Glutamatergic neuron (in vitro differentiated cells): ENCODE data around the gene PIPOX. TPM values are rescaled to one million over a fixed set of nuclear protein-coding genes. Genes with fewer than 3 reads are reported as not detected.
A peak's percentile ranks its signal among the peaks of the same experiment; 100 is the strongest.

Source experiments
- DNase-seq: peaks from one replicate; pipeline ENCODE4 v3.0.0; 2022
- H3K27ac Mint-ChIP-seq: one replicate; pipeline ENCODE4 v1.8.0; 2020; ENCODE audit warnings: mild to moderate bottlenecking, mixed read lengths, inconsistent platforms; ENCODE audit not compliant: unreplicated experiment
- H3K27me3 Mint-ChIP-seq: one replicate; pipeline ENCODE4 v1.8.0; 2020; ENCODE audit warnings: mild to moderate bottlenecking, moderate library complexity, mixed read lengths, inconsistent platforms; ENCODE audit not compliant: unreplicated experiment
- H3K36me3 Mint-ChIP-seq: one replicate; pipeline ENCODE4 v1.8.0; 2020; ENCODE audit warnings: mild to moderate bottlenecking, mixed read lengths, inconsistent platforms; ENCODE audit not compliant: unreplicated experiment
- H3K4me1 Mint-ChIP-seq: one replicate; pipeline ENCODE4 v1.8.0; 2020; ENCODE audit warnings: mild to moderate bottlenecking, low read depth, mixed read lengths, inconsistent platforms; ENCODE audit not compliant: unreplicated experiment
- H3K4me3 Mint-ChIP-seq: one replicate; pipeline ENCODE4 v1.8.0; 2020; ENCODE audit warnings: mild to moderate bottlenecking, mixed read lengths, inconsistent platforms; ENCODE audit not compliant: unreplicated experiment
- H3K9me3 Mint-ChIP-seq: one replicate; pipeline ENCODE4 v1.8.0; 2020; ENCODE audit warnings: mild to moderate bottlenecking, moderate library complexity, mixed read lengths, inconsistent platforms; ENCODE audit not compliant: unreplicated experiment
- CTCF ChIP-seq: fragments of 200-600 bp; sonication (generic); IDR thresholded peaks from one replicate; pipeline ENCODE4 v1.5.0; 2021; ENCODE audit not compliant: partially characterized antibody, unreplicated experiment
- total RNA-seq: library from RNA; stranded (reverse); fragmentation: NEBNext Ultra II Directional; extraction: Animal tissue kit (Norgen Biotek cat#: 25700); gene quantifications from one replicate; pipeline ENCODE4 v1.2.1, GENCODE V29; 2021; ENCODE audit not compliant: unreplicated experiment

Gene PIPOX
- total RNA-seq, 1 donor from 2014 or later: 1.4 TPM

GRCh38 chr17:29019475-29020181, 23.3 kb upstream of the PIPOX start:
- Mint-ChIP-seq H3K36me3 (no peaks in the 10 kb centered on the region), H3K9me3 (no peaks in the 10 kb centered on the region), H3K4me1 (peaks cover 16% of the 10 kb centered on the region), H3K27ac (no peak overlapping the region), H3K4me3 (peak overlapping the region; percentile 35), H3K27me3 (peaks cover 6% of the 10 kb centered on the region)
- no peak for TF ChIP-seq CTCF
- no peak for DNase-seq

- Mint-ChIP-seq H3K27ac (no peak overlapping the region), H3K27me3 (peaks cover 6% of the 10 kb centered on the region), H3K36me3 (no peaks in the 10 kb centered on the region), H3K4me3 (no peak overlapping the region), H3K9me3 (no peaks in the 10 kb centered on the region), H3K4me1 (peaks cover 16% of the 10 kb centered on the region)
- no peak for DNase-seq
- TF ChIP-seq CTCF: no peak
Measured at GRCh38 chr17:29020576-29020975, 22.4 kb upstream of the PIPOX start.

DNA sequence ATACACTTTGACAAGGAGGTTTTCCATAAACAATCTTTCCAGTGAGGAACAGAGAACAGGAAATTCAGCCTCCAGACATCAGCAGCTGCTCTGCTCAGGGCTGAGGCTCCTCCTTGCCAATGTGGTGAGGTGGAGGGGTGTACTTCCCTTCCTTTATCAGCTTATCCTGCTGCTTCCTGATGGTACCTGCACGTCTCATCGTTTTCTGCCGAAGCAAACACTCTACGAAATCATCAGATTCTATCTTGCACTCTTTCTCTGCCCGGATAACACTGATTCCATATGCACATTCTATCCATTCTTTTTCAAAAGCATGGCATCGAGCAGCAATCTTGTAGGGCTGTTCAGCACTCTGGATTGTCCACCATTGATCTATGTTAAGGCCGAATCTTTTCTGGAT, 21.7 kb upstream of the PIPOX start:
- Mint-ChIP-seq H3K36me3 (no peaks in the 10 kb centered on the region), H3K4me1 (peaks cover 16% of the 10 kb centered on the region), H3K9me3 (no peaks in the 10 kb centered on the region), H3K27ac (no peak overlapping the region), H3K27me3 (peaks cover 6% of the 10 kb centered on the region), H3K4me3 (no peak overlapping the region)
- DNase-seq: no peak
- no peak for TF ChIP-seq CTCF

DNA sequence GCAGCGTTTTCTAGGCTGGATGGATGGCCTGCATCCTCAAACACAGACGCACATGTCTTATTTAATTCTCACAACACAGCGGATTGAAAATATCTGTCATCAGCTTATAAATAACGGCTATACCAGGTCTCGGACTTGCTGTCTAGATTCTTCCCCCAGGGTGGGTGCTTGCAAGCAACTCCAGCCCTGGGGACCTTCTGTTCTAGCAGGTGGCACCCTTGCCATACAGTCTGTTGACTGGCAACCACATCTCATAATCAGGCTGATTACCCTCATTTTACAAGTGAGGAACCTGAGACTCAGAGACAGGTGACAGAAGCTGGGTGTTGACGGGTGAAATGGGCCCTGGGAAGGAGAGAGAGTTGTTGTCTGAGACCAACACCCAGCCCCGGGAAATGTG, 20.9 kb upstream of the PIPOX start:
- no peak for TF ChIP-seq CTCF
- Mint-ChIP-seq H3K27me3 (peaks cover 6% of the 10 kb centered on the region), H3K4me3 (no peak overlapping the region), H3K27ac (no peak overlapping the region), H3K36me3 (no peaks in the 10 kb centered on the region), H3K4me1 (peaks cover 16% of the 10 kb centered on the region), H3K9me3 (peaks cover 2% of the 10 kb centered on the region)
- no peak for DNase-seq

DNA sequence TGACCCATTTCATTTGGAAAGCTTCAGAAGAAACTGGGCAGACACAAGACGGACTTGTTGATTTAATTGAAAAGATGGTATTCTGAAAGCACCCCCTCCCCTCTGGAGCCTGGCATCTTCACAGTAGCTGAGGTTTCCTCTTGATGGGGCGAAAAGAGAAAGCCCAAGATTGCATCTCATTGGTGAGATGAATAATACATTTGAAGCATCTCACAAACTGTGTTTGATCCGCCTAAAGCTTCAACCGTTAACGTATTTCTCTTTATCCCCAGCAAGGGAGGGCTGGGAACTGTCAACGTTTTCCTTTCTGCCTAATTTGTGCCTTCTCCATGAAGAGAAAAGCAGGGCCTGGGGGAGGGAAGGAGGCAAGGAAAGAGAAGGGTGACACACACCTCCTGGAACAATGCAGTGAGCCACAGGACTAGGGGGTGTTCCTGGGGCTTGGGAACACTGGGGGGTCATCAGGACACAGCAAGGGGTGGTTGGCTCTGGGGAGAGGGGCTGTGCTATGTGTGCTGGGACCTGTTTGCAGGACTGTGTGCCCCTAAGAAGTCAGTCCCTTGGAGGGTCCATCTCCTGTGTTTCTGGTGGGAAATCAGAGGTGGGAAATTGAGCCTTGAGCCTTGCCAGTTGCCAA, 18.5 kb upstream of the PIPOX start:
- Mint-ChIP-seq H3K9me3 (peaks cover 2% of the 10 kb centered on the region), H3K27ac (no peak overlapping the region), H3K27me3 (peaks cover 3% of the 10 kb centered on the region), H3K36me3 (no peaks in the 10 kb centered on the region), H3K4me3 (no peak overlapping the region), H3K4me1 (peaks cover 6% of the 10 kb centered on the region)
- no peak for DNase-seq
- TF ChIP-seq CTCF: no peak
